NOMO-1 (cell line): ENCODE measurements around the gene ATP5F1A.

Experiments
- DNase-seq, 2 experiments: peaks; one replicate each; lab custom pipeline; 2025; ENCODE audit not compliant: unreplicated experiment in 2 of 2; lab: John Stamatoyannopoulos, UW

Gene ATP5F1A

DNA sequence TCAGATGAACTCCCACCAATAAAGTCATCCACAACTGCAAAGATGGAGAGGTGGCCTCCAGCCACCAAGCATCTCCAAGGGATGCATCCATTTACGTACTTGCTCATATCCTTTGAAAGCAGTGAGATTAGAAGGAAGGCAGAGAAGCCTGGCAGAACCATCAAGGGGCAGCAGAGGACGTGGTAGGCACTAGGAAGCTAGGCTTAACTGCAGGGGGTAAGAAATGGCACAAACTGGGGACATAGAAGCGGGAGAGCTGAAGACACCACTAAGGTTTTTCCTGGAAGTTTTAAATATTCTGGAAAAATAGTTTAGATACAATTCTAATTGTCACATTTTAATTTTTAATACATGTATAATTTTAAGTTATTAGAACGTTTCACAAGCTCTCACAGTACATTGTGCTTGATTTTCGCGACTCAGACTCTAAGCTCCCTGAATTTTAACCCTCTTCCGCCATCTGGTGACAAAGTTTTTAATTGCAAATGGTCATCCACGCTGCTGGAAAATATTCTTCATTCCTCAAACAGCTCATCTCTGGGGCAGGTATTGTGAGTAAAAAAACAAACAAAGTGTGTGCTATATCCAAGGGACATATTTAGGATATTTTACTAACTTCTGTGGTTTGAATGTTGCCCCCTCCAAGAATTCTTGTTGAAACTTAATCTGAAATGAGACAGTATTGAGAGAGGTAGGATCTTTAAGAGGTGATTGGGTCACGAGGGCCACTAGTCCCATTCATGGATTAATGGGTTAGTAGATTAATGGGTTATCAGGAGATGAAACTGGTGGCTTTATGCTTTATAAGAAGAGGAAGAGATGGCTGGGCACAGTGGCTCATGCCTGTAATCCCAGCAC, 24.4 kb downstream of the ATP5F1A start:
- DNase-seq: peak; percentile 47 to 79

GRCh38 chr18:46072959-46073358, 25.1 kb downstream of the ATP5F1A start:
- DNase-seq: no peak

DNA sequence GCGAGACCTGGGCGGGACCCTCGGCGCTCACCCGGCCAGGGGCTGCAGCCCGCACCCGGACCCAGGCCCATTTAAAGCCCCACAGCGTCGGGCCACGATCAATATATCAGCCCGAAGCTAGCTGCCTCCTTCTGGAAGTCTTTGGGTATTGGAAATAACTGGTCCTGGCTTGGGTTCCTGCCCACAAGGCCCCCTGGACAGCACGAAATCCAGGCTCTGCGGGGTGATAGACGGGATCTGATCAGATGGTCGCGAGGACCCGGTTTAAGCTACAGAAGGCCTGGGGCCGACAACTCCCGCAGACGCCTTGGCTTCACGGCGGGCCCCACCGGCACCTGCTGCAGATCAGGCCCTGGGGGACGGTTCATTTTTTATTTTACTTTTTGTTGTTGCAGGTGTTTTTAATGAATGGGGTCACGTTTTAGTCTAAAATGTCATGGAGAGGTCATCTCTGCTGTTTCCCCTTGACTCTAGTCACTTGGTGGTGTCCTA, 25.7 kb downstream of the ATP5F1A start:
- no peak for DNase-seq

DNA sequence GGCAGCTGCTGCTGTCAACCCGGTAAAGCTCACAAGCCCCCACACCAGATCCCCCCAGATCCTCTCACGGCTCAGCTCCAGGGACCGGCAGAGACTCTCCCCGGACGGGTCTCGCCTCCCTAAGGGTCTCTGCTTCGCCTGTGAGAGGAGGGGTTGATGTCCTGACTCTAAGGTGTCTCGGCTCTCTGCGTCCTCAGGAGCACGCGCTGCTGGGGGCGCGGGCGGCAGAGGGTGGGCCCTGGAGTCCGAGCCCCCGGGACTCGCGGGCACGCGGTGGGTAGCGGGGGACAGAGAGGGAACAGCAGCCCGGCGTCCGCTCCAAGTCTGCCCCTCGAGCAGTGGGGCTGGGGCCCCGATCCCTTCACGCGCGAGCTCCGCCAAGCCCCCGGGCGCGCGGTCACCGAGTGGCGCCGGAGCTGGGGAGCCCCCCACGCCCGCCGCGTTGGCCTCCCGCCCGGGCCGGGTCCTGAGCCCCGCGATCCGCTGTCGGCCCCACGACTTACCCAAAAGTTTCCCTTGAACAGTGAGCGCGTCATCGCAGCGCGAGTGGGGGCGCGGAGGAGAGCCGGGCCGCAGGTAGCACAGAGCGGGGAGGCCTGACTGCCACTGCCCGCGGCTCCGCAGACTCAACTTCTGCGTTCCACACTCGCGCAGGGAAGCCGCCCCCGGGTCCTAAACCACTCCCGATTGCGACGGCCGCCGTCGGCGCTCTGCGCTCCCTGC, 26.3 kb downstream of the ATP5F1A start, which contains the start of gene PSTPIP2:
TSS of gene PSTPIP2 (minus strand) at position 608 of the 723 bp plus-strand sequence. CDS start at position 536, 72 bp downstream.
- DNase-seq: peak; percentile 54 to 71

GRCh38 chr18:46070815-46071652, 27.1 kb downstream of the ATP5F1A start:
- peak; percentile 78 to 86 for DNase-seq

DNA sequence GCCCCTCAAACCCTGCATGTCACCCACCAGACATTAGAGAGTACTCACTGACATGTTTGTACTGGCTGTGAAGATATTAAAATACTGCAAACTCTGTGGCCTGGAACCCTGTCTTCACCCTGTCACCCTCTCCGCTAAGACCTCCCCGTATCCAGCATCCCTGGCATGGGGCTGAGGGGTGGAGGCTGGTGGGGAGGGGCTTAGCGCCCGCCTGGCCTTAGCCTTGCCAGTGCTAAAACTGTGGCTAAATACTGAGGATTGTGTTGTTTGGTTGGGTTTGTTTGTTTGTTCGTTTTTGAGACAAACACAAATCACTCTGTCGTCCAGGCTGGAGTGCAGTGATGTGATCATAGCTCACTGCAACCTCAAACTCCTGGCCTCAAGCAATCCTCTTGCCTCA, 27.9 kb downstream of the ATP5F1A start:
- DNase-seq: no peak

- DNase-seq: no peak
Measured at GRCh38 chr18:46069524-46069923, 28.6 kb downstream of the ATP5F1A start.

DNA sequence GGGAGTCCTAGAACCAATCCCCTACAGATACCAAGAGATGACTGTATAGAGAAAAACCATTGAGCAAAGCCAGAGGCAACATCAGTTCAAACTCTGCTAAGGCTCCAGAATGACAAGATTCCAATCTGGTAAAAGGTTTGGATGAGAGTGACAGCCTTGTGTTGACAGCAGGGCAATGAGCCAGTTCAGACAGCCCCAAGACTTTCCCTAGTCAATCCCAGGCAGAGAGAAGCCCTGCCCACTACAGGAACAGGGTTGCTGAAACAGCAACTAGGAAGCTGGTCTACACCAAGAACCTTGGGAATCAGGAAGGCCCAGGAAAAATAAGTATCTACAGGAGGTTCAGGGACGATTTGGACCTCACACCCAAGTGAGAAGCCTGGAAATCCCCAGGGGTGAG, 29.3 kb downstream of the ATP5F1A start:
- DNase-seq: no peak

DNA sequence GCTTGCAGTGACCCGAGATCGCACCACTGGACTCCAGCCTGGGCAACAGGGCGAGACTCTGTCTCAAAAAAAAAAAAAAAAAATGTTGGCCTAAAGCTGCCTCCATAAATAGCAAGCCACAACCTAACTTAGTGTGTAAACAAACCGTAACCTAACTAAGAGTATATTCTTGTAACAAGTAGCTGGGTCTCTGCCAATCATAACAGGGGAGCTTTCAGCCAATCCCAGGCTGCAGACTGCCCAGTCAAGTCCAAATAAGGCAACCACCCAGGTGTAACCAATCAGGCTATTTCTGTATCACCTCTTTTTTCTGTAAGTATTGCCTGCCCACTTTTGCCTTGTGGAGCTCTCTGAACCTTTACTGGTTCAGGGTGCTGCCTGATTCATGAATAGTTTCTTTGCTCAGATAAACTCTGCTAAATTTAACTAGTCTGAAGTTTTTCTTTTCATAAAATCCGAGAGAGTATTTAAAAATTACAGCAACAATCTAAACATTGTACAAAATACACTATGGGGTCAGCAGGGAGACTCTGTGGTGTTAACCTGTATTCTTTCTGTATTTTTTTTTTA, 30.6 kb downstream of the ATP5F1A start:
- DNase-seq: no peak

DNA sequence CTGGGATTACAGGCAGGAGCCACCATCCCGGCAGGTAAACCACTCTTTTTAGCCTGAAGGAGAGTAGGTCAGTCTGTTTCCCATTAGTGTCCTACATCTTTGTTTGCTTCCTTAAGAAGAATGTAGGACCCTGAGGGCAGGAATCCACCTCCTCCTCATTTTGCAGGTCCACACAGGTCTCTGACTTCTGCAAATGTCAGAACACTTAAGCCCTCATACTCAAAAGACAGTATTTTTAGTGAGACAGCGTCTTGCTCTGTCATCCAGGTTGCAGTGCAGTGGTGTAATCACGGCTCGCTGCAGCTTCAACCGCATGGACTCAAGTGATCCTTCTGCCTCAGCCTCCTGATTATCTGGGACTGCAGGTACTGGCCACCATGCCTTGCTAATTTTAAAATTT, 35.3 kb downstream of the ATP5F1A start:
- DNase-seq: no peak

DNA sequence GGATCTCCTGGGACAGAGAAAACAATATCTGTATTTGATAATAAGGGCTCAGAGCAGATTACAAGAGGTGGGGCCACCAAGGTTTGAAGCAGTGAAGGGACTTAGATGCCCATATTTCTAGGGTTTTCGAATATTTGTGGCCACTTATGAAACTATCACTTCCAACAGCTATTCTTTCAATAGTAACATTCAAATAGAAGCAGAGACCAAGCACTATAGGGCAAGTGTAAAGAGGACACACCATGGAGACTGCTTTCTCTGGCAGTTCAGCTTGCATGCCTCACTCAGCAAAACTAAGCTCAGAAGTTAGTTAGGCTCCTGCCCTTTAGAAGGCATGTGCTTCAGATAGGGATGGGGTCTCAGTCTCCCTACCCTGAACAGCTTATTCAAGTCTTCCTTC, 36.3 kb downstream of the ATP5F1A start:
- DNase-seq: no peak

DNA sequence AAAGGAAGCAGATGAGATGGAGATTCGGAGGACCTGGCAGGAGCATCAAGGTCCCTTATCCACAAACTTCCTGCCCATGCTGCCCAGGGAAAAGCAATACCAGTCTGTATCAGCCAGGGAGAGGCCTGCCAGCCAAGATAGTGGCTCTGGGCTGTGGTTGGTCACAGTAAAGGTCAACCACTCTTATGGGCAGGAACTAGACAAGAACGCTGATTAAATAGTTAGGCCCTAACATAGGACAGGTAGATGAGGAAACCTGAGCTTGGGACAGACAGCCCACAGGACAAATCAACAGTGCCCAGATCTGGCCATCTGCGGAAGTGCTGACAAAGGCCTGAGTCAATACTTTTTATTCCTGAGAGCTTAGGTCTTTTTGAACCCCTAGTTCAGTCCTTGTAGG, 36.7 kb downstream of the ATP5F1A start:
- DNase-seq: no peak

GRCh38 chr18:46060359-46060841, 37.7 kb downstream of the ATP5F1A start:
- DNase-seq: no peak

DNA sequence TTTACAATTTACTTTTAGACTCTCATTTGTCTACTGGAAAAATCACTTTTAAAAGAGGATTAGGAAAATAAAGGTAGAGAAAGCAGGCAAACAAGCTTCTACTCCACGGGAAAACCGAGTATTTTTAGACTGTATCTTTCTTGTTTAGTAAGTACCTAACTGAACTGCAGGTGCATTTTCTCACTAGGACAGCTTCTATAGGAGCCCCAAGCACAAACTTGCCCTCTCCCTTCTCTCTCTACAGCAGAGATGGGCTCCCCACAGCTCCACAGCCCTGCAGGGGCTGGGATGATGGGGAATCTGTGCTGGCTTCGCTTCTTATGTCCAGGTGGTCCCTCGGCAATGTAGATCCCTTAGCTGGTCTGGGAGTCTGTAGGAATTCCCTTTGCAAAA, 42.3 kb downstream of the ATP5F1A start:
- DNase-seq: no peak

DNA sequence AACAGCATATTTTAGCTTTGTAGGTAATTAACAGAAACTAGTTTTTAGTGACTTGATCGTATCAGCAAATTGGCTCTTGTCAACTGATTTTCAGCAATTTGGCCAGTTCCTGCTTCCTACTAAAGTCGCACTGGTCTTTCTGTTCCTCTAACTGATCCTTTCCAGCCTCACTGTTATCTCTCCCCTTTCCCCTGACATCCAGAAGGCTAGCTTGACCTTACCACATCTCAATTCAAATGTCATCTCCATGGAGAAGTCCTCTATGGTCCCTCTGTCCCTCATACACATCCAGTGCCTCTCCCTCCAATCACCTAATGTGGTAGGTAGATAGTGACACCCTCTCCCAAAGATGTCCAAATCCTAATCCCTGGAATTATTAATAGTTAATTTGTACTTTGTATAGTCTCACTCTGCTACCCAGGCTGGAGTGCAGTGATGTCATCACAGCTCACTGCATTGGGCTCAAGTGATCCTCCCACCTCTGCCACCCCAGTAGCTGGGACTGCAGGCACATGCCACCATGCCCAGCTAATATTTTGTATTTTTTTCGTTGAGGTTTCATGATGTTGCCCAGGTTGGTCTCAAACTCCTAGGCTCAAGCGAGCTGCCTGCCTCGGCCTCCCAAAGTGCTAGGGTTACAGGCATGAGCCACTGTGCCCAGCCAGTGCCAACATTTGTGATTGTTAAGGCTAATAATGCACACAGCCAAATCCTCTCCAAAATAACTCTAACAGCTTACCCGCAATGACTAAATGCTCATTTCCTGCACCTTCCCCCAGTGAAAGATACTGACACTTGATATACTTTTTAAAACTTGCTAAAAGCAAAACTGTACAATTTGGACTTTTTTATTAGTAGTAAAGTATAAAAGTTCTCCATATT, 42.9 kb downstream of the ATP5F1A start:
- DNase-seq: no peak

DNA sequence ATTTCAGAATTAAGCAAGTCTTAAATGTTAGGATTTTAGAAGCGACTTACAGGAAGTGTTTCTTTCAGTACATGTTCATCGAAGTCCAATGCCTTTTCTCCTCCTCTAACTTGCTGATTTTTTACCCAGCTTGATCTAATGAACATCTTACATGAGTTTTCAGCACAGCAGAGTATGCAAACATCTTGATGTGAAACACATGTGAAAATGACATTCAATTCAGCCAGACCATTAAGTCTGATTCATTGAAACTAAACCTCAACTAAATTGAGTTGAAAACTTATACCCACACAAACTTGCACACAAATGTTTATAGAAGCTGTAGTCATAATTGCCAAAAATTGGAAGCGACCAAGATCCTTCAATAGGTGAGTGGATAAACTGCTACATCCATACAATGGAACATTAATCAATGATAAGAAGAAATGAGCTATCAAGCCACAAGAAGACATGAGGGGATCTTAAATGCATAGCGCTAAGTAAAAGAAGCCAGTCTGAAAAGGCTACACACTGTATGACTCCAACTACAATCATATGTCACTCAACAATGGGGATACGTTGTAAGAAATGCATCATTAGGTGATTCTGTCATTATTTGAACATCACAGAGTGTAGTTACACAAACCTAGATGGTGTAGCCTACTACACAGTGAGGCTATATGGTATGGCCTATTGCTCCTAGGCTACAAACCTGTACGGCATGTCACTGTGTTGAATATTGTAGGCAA, 44.6 kb downstream of the ATP5F1A start:
- no peak for DNase-seq

GRCh38 chr18:46051731-46052461, 46.2 kb downstream of the ATP5F1A start:
- DNase-seq: no peak

DNA sequence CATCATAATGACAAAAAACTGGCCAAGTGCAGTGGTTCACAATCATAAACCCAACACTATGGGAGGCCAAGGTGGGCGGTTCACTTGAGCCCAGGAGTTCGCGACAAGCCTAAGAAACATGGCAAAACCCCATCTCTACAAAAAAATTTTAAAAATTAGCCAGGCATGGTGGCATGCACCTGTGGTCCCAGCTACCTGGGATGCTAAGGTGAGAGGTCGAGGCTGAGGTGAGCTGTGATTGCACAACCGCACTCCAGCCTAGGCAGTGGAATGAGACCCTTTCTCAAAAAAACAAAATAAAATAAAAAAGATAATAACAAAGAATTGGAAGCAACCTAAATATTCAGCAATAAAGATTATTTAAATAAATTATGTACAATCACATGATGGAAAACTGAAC, 47.8 kb downstream of the ATP5F1A start:
- DNase-seq: no peak
